ENCODE data around the gene RASGRP4. TPM values are rescaled to one million over a fixed set of nuclear protein-coding genes. Genes with fewer than 3 reads are reported as not detected.

RASGRP4 gene
- total RNA-seq, 1 experiment from 2014 or later = 0.15 TPM

- Histone ChIP-seq H3K27me3 (ENCODE audit: low read length) (no peaks in the 10 kb centered on the region), H3K4me1 (ENCODE audit: low read length) (no peaks in the 10 kb centered on the region), H3K4me3 (ENCODE audit: low read length) (no peak overlapping the region), H3K4me2 (ENCODE audit: low read depth, low read length, poor library complexity, severe bottlenecking) (no peak overlapping the region), H3K36me3 (ENCODE audit: insufficient read depth, low read length) (no peaks in the 10 kb centered on the region), H3K79me2 (ENCODE audit: low read length) (no peaks in the 10 kb centered on the region), H3K27ac (ENCODE audit: low read length) (no peak overlapping the region), H2AFZ (ENCODE audit: low read length) (no peak overlapping the region), H3K9me2 (replicated peaks; ENCODE audit: insufficient read depth, low read length) (no peaks in the 10 kb centered on the region), H3K9ac (ENCODE audit: low read length) (no peak overlapping the region), H3K9me3 (ENCODE audit: low read length) (no peaks in the 10 kb centered on the region), H4K20me1 (ENCODE audit: insufficient read depth, low read depth, low read length) (no peaks in the 10 kb centered on the region)
- DNase-seq = no peak
These were observed 16.3 kb downstream of the RASGRP4 start for GRCh38 chr19:38409631-38410133.

GRCh38 chr19:38405276-38405675, 20.7 kb downstream of the RASGRP4 start:
- peaks cover 8% of the 10 kb centered on the region for H3K4me1 ChIP-seq (ENCODE audit: low read length)
- no peak overlapping the region for H3K9ac ChIP-seq (ENCODE audit: low read length)
- no peak overlapping the region for H2AFZ ChIP-seq (ENCODE audit: low read length)
- H3K9me2 ChIP-seq (replicated peaks; ENCODE audit: insufficient read depth, low read length) = no peaks in the 10 kb centered on the region
- H3K27me3 ChIP-seq (ENCODE audit: low read length) = no peaks in the 10 kb centered on the region
- no peak overlapping the region for H3K4me3 ChIP-seq (ENCODE audit: low read length)
- H3K9me3 ChIP-seq (ENCODE audit: low read length) = no peaks in the 10 kb centered on the region
- H3K79me2 ChIP-seq (ENCODE audit: low read length) = no peaks in the 10 kb centered on the region
- no peak overlapping the region for H3K27ac ChIP-seq (ENCODE audit: low read length)
- H3K36me3 ChIP-seq (ENCODE audit: insufficient read depth, low read length) = no peaks in the 10 kb centered on the region
- DNase-seq = no peak
- H4K20me1 ChIP-seq (ENCODE audit: insufficient read depth, low read depth, low read length) = no peaks in the 10 kb centered on the region
- H3K4me2 ChIP-seq (ENCODE audit: low read depth, low read length, poor library complexity, severe bottlenecking) = no peak overlapping the region

DNA sequence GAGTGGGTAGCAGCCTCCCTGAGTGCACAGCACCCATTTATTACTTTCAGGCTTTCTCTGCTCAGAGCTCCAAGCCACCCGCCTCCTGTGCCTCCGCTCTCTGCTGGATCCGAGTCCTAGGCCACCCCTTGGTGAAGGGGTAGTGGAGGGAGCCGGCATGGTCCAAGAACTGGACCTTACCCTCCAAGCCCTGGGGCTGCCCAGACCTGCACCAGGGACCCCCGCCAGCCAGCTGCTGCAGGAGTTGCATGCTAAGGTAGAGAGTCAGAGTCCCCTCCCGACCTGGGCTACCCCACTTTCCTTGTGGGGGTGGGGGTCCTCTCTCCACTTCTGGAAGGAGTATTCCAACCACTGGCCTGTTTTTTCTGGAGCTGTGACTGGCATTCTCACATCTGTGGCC, 21.2 kb downstream of the RASGRP4 start:
- Histone ChIP-seq H2AFZ (ENCODE audit: low read length) (no peak overlapping the region), H3K4me2 (ENCODE audit: low read depth, low read length, poor library complexity, severe bottlenecking) (no peak overlapping the region), H3K27me3 (ENCODE audit: low read length) (no peaks in the 10 kb centered on the region), H3K4me3 (ENCODE audit: low read length) (no peak overlapping the region), H3K36me3 (ENCODE audit: insufficient read depth, low read length) (no peaks in the 10 kb centered on the region), H3K9me3 (ENCODE audit: low read length) (no peaks in the 10 kb centered on the region), H3K79me2 (ENCODE audit: low read length) (no peaks in the 10 kb centered on the region), H3K4me1 (ENCODE audit: low read length) (peaks cover 8% of the 10 kb centered on the region), H3K9me2 (replicated peaks; ENCODE audit: insufficient read depth, low read length) (no peaks in the 10 kb centered on the region), H3K27ac (ENCODE audit: low read length) (no peak overlapping the region), H3K9ac (ENCODE audit: low read length) (no peak overlapping the region), H4K20me1 (ENCODE audit: insufficient read depth, low read depth, low read length) (no peaks in the 10 kb centered on the region)
- DNase-seq = no peak

- Histone ChIP-seq H3K36me3 (ENCODE audit: insufficient read depth, low read length) (no peaks in the 10 kb centered on the region), H3K4me1 (ENCODE audit: low read length) (peaks cover 8% of the 10 kb centered on the region), H3K9me3 (ENCODE audit: low read length) (no peaks in the 10 kb centered on the region), H3K27ac (ENCODE audit: low read length) (no peak within 1 kb of the TSS), H3K4me2 (ENCODE audit: low read depth, low read length, poor library complexity, severe bottlenecking) (peak within 1 kb of the TSS; percentile 96), H3K4me3 (ENCODE audit: low read length) (peak within 1 kb of the TSS; percentile 90), H3K9ac (ENCODE audit: low read length) (peak within 1 kb of the TSS; percentile 83), H2AFZ (ENCODE audit: low read length) (peak within 1 kb of the TSS; percentile 95), H3K79me2 (ENCODE audit: low read length) (no peaks in the 10 kb centered on the region), H3K9me2 (replicated peaks; ENCODE audit: insufficient read depth, low read length) (no peaks in the 10 kb centered on the region), H3K27me3 (ENCODE audit: low read length) (no peaks in the 10 kb centered on the region), H4K20me1 (ENCODE audit: insufficient read depth, low read depth, low read length) (no peaks in the 10 kb centered on the region)
- DNase-seq = peak; percentile 99
These were observed 22.9 kb downstream of the RASGRP4 start, which contains the start of gene FAM98C for GRCh38 chr19:38402967-38403674. Gene FAM98C, plus strand, starts transcription at chr19:38403093. Its CDS starts 61 bp downstream, at chr19:38403154.

- Histone ChIP-seq H3K36me3 (ENCODE audit: insufficient read depth, low read length) (no peaks in the 10 kb centered on the region), H4K20me1 (ENCODE audit: insufficient read depth, low read depth, low read length) (no peaks in the 10 kb centered on the region), H3K9me2 (replicated peaks; ENCODE audit: insufficient read depth, low read length) (no peaks in the 10 kb centered on the region), H3K4me3 (ENCODE audit: low read length) (peak overlapping the region; percentile 66), H3K4me2 (ENCODE audit: low read depth, low read length, poor library complexity, severe bottlenecking) (peak overlapping the region; percentile 69), H3K27ac (ENCODE audit: low read length) (no peak overlapping the region), H3K27me3 (ENCODE audit: low read length) (no peaks in the 10 kb centered on the region), H3K9ac (ENCODE audit: low read length) (peak overlapping the region; percentile 64), H3K4me1 (ENCODE audit: low read length) (peaks cover 8% of the 10 kb centered on the region), H3K79me2 (ENCODE audit: low read length) (no peaks in the 10 kb centered on the region), H3K9me3 (ENCODE audit: low read length) (no peaks in the 10 kb centered on the region), H2AFZ (ENCODE audit: low read length) (peak overlapping the region; percentile 95; the same call in 1 of the 2 replicates)
- no peak for DNase-seq
These were observed 23.4 kb downstream of the RASGRP4 start for GRCh38 chr19:38402623-38402966.

DNA sequence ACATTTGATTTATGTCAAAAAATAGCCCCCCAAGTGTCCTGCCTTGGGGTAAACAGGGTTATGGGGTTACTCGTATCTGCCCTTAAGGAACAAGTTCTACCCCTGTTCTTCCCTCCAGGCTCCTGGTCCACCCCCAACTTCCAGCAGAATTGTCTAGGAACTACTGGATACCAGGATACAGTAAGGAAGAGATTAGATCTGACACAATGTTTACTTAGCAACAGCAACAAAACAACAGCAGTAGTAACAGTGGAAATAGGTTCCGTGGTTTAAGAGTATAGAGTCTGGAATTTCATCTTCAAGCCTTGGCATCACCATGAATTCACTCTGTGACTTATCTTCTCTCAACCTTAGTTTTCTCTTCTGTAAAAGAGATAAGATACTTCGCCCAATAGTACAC, 24.9 kb downstream of the RASGRP4 start:
- peaks cover 8% of the 10 kb centered on the region for H3K4me1 ChIP-seq (ENCODE audit: low read length)
- no peaks in the 10 kb centered on the region for H4K20me1 ChIP-seq (ENCODE audit: insufficient read depth, low read depth, low read length)
- no peak overlapping the region for H3K27ac ChIP-seq (ENCODE audit: low read length)
- H3K36me3 ChIP-seq (ENCODE audit: insufficient read depth, low read length) = no peaks in the 10 kb centered on the region
- H3K27me3 ChIP-seq (ENCODE audit: low read length) = no peaks in the 10 kb centered on the region
- no peaks in the 10 kb centered on the region for H3K79me2 ChIP-seq (ENCODE audit: low read length)
- H3K4me2 ChIP-seq (ENCODE audit: low read depth, low read length, poor library complexity, severe bottlenecking) = no peak overlapping the region
- no peaks in the 10 kb centered on the region for H3K9me3 ChIP-seq (ENCODE audit: low read length)
- no peaks in the 10 kb centered on the region for H3K9me2 ChIP-seq (replicated peaks; ENCODE audit: insufficient read depth, low read length)
- no peak overlapping the region for H3K4me3 ChIP-seq (ENCODE audit: low read length)
- no peak overlapping the region for H3K9ac ChIP-seq (ENCODE audit: low read length)
- no peak overlapping the region for H2AFZ ChIP-seq (ENCODE audit: low read length)
- DNase-seq = no peak

GRCh38 chr19:38400361-38400760, 25.7 kb downstream of the RASGRP4 start:
- Histone ChIP-seq H3K4me3 (ENCODE audit: low read length) (no peak overlapping the region), H3K9me3 (ENCODE audit: low read length) (no peaks in the 10 kb centered on the region), H3K36me3 (ENCODE audit: insufficient read depth, low read length) (no peaks in the 10 kb centered on the region), H3K79me2 (ENCODE audit: low read length) (no peaks in the 10 kb centered on the region), H2AFZ (ENCODE audit: low read length) (no peak overlapping the region), H3K27me3 (ENCODE audit: low read length) (no peaks in the 10 kb centered on the region), H4K20me1 (ENCODE audit: insufficient read depth, low read depth, low read length) (no peaks in the 10 kb centered on the region), H3K4me2 (ENCODE audit: low read depth, low read length, poor library complexity, severe bottlenecking) (no peak overlapping the region), H3K9me2 (replicated peaks; ENCODE audit: insufficient read depth, low read length) (no peaks in the 10 kb centered on the region), H3K4me1 (ENCODE audit: low read length) (peaks cover 8% of the 10 kb centered on the region), H3K9ac (ENCODE audit: low read length) (no peak overlapping the region), H3K27ac (ENCODE audit: low read length) (no peak overlapping the region)
- DNase-seq = no peak

DNA sequence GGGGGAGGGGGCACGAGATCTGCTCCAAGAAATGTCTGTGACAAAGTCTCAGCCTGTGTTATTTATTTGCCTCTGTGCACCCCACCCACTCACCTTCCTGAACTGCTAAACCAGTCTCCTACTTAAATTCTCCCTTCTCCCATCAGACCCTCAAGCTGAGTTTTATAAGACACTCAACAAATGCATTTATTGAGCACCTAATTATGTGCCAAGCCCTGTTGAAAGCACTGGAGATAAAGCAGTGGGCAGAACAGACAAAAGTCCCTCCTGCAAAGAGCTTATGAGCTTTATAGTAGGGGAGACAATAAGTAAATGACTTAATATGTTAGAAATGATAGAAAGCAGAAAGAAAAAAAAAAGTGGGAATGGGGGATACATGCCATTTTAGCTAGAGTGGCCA, 26.5 kb downstream of the RASGRP4 start:
- no peak overlapping the region for H3K4me3 ChIP-seq (ENCODE audit: low read length)
- H3K27ac ChIP-seq (ENCODE audit: low read length) = no peak overlapping the region

More for the DNA sequence above, 26.5 kb downstream of the RASGRP4 start:
- H3K4me1 ChIP-seq (ENCODE audit: low read length) = peaks cover 8% of the 10 kb centered on the region
- no peaks in the 10 kb centered on the region for H3K27me3 ChIP-seq (ENCODE audit: low read length)
- H3K9ac ChIP-seq (ENCODE audit: low read length) = no peak overlapping the region
- H3K4me2 ChIP-seq (ENCODE audit: low read depth, low read length, poor library complexity, severe bottlenecking) = no peak overlapping the region
- H3K36me3 ChIP-seq (ENCODE audit: insufficient read depth, low read length) = no peaks in the 10 kb centered on the region
- H3K79me2 ChIP-seq (ENCODE audit: low read length) = no peaks in the 10 kb centered on the region
- H3K9me2 ChIP-seq (replicated peaks; ENCODE audit: insufficient read depth, low read length) = no peaks in the 10 kb centered on the region
- H3K9me3 ChIP-seq (ENCODE audit: low read length) = no peaks in the 10 kb centered on the region
- H2AFZ ChIP-seq (ENCODE audit: low read length) = no peak overlapping the region
- DNase-seq = no peak
- no peaks in the 10 kb centered on the region for H4K20me1 ChIP-seq (ENCODE audit: insufficient read depth, low read depth, low read length)

Measured in Karpas-422 (cell line).